Muscle layer of colon (tissue), 2 donors: ENCODE data around the gene SATB1.

Experiments
- H3K27ac ChIP-seq: one replicate; pipeline ENCODE4 v1.7.0; 2013; ENCODE audit warnings: low read depth, mild to moderate bottlenecking, low read length, moderate library complexity
- H3K27me3 ChIP-seq, 2 donors: one replicate each; pipeline ENCODE4 v1.7.0; 2013; ENCODE audit warnings: low read length in 2 of 2, mild to moderate bottlenecking in 2 of 2; ENCODE audit not compliant: insufficient read depth in 2 of 2, control insufficient read depth in 1 of 2
- H3K36me3 ChIP-seq: one replicate; pipeline ENCODE4 v1.7.0; 2013; ENCODE audit warnings: mild to moderate bottlenecking, low read length; ENCODE audit not compliant: insufficient read depth
- H3K4me1 ChIP-seq: one replicate; pipeline ENCODE4 v1.7.0; 2013; ENCODE audit warnings: mild to moderate bottlenecking, low read length; ENCODE audit not compliant: insufficient read depth
- H3K4me3 ChIP-seq, 2 donors: one replicate each; pipeline ENCODE4 v1.7.0; 2013; ENCODE audit warnings: low read length in 2 of 2, low read depth in 1 of 2, mild to moderate bottlenecking in 1 of 2, moderate library complexity in 1 of 2
- H3K9ac ChIP-seq: one replicate; pipeline ENCODE4 v1.7.0; 2013; ENCODE audit warnings: low read length
- H3K9me3 ChIP-seq: one replicate; pipeline ENCODE4 v1.7.0; 2013; ENCODE audit warnings: mild to moderate bottlenecking, low read length
- donor health status: abdominal sarcoma.
- donor health status: Adenocarcinoma of cecum.

Gene SATB1

DNA sequence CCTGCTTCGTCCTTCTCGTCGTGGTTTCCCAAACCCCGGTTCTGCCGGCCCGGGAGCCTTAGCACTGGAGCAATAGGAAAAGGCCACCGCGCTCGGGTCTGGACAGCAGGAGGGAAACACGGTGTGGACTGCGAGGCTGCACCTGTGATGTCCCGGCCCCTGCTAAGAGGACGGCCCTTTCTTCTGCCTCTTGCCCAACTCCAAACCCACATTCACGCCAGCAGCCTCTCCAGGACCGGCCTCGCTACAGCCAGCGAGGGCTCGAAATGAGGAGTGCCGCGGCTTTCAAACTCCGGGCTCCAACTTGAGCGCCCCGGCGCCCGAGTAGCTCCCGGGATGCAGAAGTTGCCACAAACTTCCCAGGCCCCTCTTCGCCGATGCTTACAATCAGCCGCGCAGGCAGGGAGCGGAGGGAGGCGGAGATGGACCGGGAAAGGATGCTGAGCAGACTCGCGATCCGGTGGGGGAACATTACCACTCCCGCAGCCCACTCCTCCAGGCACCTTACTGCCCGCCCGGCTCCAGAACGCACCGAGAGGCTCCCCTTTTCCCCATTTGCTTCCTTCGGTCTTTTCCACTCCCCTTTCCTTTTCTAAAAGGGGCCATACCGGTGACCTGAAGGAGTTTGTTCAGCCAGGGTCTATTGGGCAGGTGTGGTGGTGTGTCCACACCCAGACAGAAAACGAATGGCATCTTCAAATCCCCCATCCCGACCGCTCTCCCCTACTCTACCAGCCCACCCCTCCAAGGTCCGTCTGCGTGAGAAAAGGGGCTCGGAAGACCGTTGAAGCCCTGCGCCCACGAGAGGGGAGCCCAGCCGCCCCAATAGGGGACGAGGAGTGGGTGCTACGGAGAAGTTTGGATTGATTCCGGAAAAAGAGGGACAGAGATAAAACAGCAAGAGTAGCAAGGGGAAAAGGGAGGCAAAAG is 18.8 kb upstream of the SATB1 start:
- Histone ChIP-seq H3K27me3 (peaks cover 0 to 4% of the 10 kb centered on the region in 2 donors), H3K9me3 (no peaks in the 10 kb centered on the region), H3K27ac (peak overlapping the region; percentile 90), H3K4me1 (peaks cover 16% of the 10 kb centered on the region), H3K9ac (peak overlapping the region; percentile 75), H3K4me3 (peak overlapping the region; percentile 85 to 95), H3K36me3 (no peaks in the 10 kb centered on the region)

DNA sequence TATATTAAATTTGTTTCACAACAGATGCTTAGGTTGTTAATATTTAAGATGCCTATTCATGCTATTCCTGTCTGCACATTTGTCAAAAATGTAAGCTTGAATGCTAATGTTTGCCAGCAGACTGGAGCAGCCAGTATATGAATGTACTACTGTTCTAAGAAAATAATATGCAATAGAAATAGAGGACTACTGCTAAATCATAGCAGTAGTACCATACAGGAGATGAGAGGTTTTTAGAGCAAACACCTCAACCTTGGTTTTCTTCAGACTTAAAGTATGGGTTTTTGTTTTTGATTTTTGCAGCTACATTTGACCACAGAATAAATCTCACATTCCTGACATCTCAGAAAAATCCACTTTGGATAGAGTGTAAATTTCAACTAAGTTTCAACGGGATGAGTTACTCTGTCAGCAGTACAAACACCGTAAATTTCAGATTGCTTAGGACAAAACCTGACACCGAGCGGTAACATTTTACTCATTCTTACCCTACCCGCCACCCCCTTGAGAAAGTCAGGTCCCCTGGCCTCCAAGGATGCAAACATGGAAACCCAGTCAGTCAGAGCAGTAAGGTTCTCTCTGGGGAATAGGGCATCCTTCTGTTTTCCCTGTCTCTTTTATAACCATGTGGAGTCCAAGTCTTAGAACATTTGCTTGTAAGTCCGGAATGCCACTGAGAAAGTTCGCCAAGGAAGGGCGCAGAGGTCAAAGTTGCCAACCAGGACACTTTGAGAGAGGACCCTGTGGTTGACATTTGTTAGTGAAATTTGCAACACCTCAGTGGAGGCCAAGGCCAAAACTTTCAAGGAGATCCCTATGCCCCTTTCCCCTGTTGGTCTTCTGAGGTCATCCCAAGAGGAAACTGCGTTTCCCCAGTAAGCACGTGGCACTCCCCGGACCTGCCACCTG is 17.9 kb upstream of the SATB1 start:
- H3K9ac ChIP-seq, result peak overlapping the region; percentile 75

DNA sequence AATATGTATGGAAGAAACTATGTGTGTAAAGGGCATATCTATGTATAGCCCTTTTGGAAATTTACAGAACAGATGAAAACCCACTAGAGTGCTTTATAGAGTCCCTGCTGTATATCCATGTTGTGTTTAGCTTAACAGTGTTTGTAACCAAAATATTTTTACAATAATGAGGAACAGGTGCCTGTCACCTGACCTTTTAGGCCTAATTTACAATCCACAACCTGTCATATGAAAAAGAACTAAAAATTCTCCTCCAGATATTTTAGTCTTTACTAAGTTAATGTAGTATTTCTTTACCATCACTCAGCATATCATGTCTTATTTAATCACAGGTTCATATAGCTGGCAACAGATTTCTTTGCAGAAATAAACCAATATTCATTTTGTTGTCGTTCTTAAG is 16.4 kb upstream of the SATB1 start:
- Histone ChIP-seq H3K9ac (no peak overlapping the region), H3K4me3 (no peak overlapping the region), H3K27ac (no peak overlapping the region), H3K36me3 (no peaks in the 10 kb centered on the region), H3K9me3 (no peaks in the 10 kb centered on the region), H3K4me1 (peaks cover 16% of the 10 kb centered on the region), H3K27me3 (peaks cover 0 to 4% of the 10 kb centered on the region in 2 donors)

More for the DNA sequence above, 17.9 kb upstream of the SATB1 start:
- peak overlapping the region; percentile 90 for H3K27ac ChIP-seq
- H3K9me3 ChIP-seq, result no peaks in the 10 kb centered on the region
- H3K36me3 ChIP-seq, result no peaks in the 10 kb centered on the region
- H3K27me3 ChIP-seq, result peaks cover 0 to 4% of the 10 kb centered on the region in 2 donors
- H3K4me1 ChIP-seq, result peaks cover 16% of the 10 kb centered on the region
- H3K4me3 ChIP-seq, result peak overlapping the region; percentile 85 to 95

DNA sequence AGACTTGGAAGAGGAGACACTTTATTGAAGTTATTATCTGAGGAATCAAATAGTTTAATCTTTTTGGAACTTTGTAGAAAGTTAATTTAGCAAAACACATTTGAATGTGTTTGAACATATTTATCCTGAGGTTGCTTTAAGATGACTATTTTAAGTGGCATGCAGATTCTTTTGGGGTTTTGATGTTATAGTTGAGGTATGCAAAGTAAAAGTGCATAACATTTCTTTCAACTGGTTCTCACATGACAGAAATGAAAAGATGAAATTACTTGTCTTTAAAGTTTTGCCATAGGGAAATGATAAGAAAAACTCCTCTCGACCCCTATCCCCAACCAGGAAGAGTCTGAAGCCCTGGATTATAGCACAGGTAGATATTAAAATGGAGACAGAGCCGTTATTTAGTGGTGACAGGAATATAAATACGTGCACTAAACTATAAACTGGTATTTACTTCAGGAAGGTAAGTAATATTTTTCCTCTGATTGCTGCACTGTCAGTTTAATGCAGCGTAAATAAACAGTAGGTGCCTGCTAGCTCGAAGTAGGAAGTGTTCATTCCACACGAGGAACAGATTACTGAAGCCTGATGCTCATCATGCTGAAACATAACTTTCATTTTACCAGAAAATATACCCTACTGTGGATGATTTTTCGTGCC is 15.1 kb upstream of the SATB1 start:
- H3K27ac ChIP-seq, result no peak overlapping the region
- H3K9ac ChIP-seq, result no peak overlapping the region
- no peaks in the 10 kb centered on the region for H3K27me3 ChIP-seq
- H3K9me3 ChIP-seq, result no peaks in the 10 kb centered on the region
- H3K4me3 ChIP-seq, result no peak overlapping the region
- H3K36me3 ChIP-seq, result no peaks in the 10 kb centered on the region
- H3K4me1 ChIP-seq, result peaks cover 7% of the 10 kb centered on the region

DNA sequence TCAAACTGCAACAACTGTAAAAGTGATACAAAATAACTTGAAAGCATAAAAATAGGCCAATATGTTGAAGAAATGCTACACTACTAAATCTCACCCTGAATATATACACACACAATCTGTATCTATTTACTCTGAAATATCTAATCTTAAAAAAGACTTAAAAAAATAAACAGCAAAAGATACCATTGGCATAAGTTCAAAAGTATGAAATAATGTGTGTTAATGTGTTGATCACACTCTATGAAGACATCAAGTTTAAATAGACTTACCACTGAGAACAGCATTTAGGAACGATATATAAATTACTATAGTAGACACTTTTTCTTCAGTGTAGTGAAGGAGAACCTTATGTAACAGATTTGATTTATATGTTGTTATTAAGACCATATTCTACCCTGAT is 14.1 kb upstream of the SATB1 start:
- no peak overlapping the region for H3K9ac ChIP-seq
- no peaks in the 10 kb centered on the region for H3K9me3 ChIP-seq
- H3K4me3 ChIP-seq, result no peak overlapping the region
- peaks cover 7% of the 10 kb centered on the region for H3K4me1 ChIP-seq
- H3K27me3 ChIP-seq, result no peaks in the 10 kb centered on the region
- H3K27ac ChIP-seq, result no peak overlapping the region
- no peaks in the 10 kb centered on the region for H3K36me3 ChIP-seq

DNA sequence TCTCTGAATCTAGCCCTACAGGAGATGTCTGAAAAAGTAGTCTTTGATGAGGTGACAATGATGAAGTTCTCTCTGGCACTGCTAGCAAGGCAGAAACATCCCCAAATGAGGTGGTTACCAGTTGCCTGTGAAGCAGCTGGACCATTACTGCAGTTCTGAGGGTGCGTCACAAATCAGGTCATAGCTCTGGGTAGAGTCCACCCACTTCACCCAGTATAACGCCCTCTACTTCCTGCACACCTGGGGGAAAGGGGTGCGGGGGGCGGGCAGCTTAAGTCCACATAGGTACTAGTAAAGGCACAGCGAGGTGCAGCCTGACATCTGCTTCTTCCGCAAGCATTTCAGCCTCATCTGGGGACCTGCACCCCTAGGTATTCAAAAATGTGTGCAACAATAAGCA is 13.4 kb upstream of the SATB1 start:
- H3K4me3 ChIP-seq, result no peak overlapping the region
- H3K4me1 ChIP-seq, result peaks cover 4% of the 10 kb centered on the region
- no peak overlapping the region for H3K9ac ChIP-seq
- no peaks in the 10 kb centered on the region for H3K9me3 ChIP-seq
- H3K27ac ChIP-seq, result no peak overlapping the region
- no peaks in the 10 kb centered on the region for H3K27me3 ChIP-seq
- H3K36me3 ChIP-seq, result no peaks in the 10 kb centered on the region

DNA sequence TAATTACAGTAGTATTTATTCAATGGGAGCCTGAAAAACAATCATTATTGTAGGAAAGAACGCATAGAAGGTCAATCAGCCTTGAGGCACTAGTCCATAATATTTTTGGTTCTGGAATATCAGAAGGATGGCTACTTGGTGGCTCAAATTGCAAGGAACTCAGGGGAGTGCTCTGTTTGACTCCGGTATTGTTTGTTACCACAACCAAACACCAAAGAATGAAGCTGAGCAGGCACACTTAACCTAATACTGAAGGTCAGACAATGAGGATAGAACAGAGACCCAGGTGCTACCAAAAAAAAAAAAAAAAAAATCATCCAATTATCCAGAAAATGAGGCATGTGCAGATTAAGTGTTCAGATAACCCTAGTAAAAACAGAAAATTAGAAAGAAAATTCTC is 11.1 kb upstream of the SATB1 start:
- H3K9ac ChIP-seq, result no peak overlapping the region
- no peaks in the 10 kb centered on the region for H3K27me3 ChIP-seq
- no peaks in the 10 kb centered on the region for H3K36me3 ChIP-seq
- H3K4me1 ChIP-seq, result no peaks in the 10 kb centered on the region
- H3K4me3 ChIP-seq, result no peak overlapping the region
- H3K9me3 ChIP-seq, result no peaks in the 10 kb centered on the region
- no peak overlapping the region for H3K27ac ChIP-seq

DNA sequence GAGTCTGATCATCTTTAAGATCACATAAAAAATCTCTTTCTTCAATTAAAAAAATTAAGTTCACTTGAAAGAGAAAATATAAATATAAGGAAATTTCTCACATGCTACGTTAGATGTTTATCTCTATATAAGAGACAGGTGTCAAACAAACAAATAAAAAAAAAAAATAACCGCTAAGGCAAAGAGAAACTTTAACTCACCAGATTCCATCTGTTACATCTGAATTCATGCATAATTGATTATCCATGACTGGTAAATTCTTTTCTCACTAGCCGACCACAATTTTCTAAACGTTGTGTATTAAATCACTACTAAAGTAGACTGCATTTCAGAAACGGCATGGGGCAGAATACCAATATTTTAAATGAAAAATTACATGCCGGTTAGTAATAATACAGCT is 9.6 kb upstream of the SATB1 start:
- H3K27me3 ChIP-seq, result no peaks in the 10 kb centered on the region
- no peaks in the 10 kb centered on the region for H3K9me3 ChIP-seq
- H3K36me3 ChIP-seq, result no peaks in the 10 kb centered on the region
- no peak overlapping the region for H3K27ac ChIP-seq
- no peak overlapping the region for H3K9ac ChIP-seq
- H3K4me1 ChIP-seq, result no peaks in the 10 kb centered on the region
- H3K4me3 ChIP-seq, result no peak overlapping the region

DNA sequence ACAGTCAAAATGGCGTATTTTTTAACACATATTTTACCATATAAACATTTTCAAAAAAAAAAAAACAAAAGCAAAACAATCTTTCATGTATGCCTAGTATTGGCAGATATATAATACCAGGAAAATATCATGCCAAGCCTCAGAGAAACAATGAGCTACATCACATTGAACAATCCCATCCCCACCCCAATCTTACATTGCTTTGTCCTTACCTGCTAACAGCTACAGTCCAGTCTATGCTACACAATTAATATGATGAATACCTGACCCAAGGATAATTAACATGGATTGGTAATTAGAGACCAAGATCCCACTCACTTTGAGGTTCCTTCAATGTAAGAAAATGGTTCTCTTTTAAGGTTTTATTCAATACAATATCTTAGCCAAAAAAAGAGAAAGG is 7.6 kb upstream of the SATB1 start:
- H3K9me3 ChIP-seq, result no peaks in the 10 kb centered on the region
- H3K36me3 ChIP-seq, result no peaks in the 10 kb centered on the region
- no peak overlapping the region for H3K27ac ChIP-seq
- H3K4me3 ChIP-seq, result no peak overlapping the region
- H3K27me3 ChIP-seq, result no peaks in the 10 kb centered on the region
- H3K4me1 ChIP-seq, result no peaks in the 10 kb centered on the region
- H3K9ac ChIP-seq, result no peak overlapping the region

DNA sequence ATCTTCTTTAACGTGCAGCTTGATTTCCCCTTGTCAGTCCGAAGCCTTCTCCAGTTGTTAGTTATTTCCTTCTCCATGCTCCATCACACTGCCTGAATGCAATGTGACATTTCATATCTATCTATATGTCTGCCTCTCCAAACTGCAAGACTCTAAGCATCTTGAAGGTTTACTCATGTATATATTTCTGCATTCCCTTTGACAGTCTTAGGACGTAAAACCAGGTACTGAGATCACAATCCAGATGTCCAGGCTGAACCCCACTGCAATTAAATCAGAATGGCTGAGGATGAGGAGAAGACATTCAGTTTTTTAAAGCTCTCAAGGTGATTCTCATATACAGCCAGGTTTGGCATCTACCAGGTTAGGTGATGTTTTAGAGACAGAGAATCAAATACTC is 6.1 kb upstream of the SATB1 start:
- Histone ChIP-seq H3K4me3 (no peak overlapping the region), H3K27me3 (no peaks in the 10 kb centered on the region), H3K27ac (no peak overlapping the region), H3K9me3 (no peaks in the 10 kb centered on the region), H3K9ac (no peak overlapping the region), H3K36me3 (no peaks in the 10 kb centered on the region), H3K4me1 (peaks cover 6% of the 10 kb centered on the region)
